Measurements from ENCODE around the gene UCK2. TPM values are rescaled to one million over a fixed set of nuclear protein-coding genes. Genes with fewer than 3 reads are reported as not detected.
A peak's percentile ranks its signal among the peaks of the same experiment; 100 is the strongest.
"Not testable (repeated sequence)": the region's sequence is repeated elsewhere in the genome, so short reads cannot be mapped to it uniquely, and the experiment has no call there.

Gene UCK2
- total RNA-seq: 10 to 100 TPM in 1 of 2 donors, 1 to 10 TPM in 1; 8.6 to 19.8 TPM
- polyA plus RNA-seq (ENCODE audit: insufficient read length in 6 of 6): 10 to 100 TPM; 18.0 to 25.7 (median 22.2) TPM
- long read RNA-seq, donor 1, full-length matches to known transcripts: 7 of 7 reads
- long read RNA-seq, donor 1, partial matches to known transcripts: 0 of 7 reads
- long read RNA-seq, donor 1, other reads (novel, unspliced or antisense): 0 of 7 reads
- long read RNA-seq, donor 2, full-length matches to known transcripts: 17 of 17 reads
- long read RNA-seq, donor 2, partial matches to known transcripts: 0 of 17 reads
- long read RNA-seq, donor 2, other reads (novel, unspliced or antisense): 0 of 17 reads
- long read RNA-seq, donor 3, transcript UCK2-201 (7 exons, 1,375 nt): major isoform, 14 of 14 reads
- long read RNA-seq, donor 3, partial matches to known transcripts: 0 of 14 reads
- long read RNA-seq, donor 3, other reads (novel, unspliced or antisense): 0 of 14 reads
- long read RNA-seq, donor 4, partial matches to known transcripts: 0 of 5 reads
- long read RNA-seq, donor 4, other reads (novel, unspliced or antisense): 1 of 5 reads
- long read RNA-seq, donor 5, full-length matches to known transcripts: 5 of 5 reads
- long read RNA-seq, donor 5, partial matches to known transcripts: 0 of 5 reads
- long read RNA-seq, donor 5, other reads (novel, unspliced or antisense): 0 of 5 reads
- long read RNA-seq, donor 6, full-length matches to known transcripts: 8 of 8 reads
- long read RNA-seq, donor 6, partial matches to known transcripts: 0 of 8 reads
- long read RNA-seq, donor 6, other reads (novel, unspliced or antisense): 0 of 8 reads
- long read RNA-seq, donor 7, full-length matches to known transcripts: 10 of 10 reads
- long read RNA-seq, donor 7, partial matches to known transcripts: 0 of 10 reads
- long read RNA-seq, donor 7, other reads (novel, unspliced or antisense): 0 of 10 reads
- long read RNA-seq, donor 8, full-length matches to known transcripts: 10 of 10 reads
- long read RNA-seq, donor 8, partial matches to known transcripts: 0 of 10 reads
- long read RNA-seq, donor 8, other reads (novel, unspliced or antisense): 0 of 10 reads
- long read RNA-seq, donor 9: 0 reads
- long read RNA-seq, donor 10, transcript UCK2-201 (7 exons, 1,375 nt): major isoform, 9 of 10 reads
- long read RNA-seq, donor 10, partial matches to known transcripts: 1 of 10 reads
- long read RNA-seq, donor 10, other reads (novel, unspliced or antisense): 0 of 10 reads
- long read RNA-seq, donor 11, full-length matches to known transcripts: 15 of 15 reads
- long read RNA-seq, donor 11, partial matches to known transcripts: 0 of 15 reads
- long read RNA-seq, donor 11, other reads (novel, unspliced or antisense): 0 of 15 reads
- long read RNA-seq, donor 12, full-length matches to known transcripts: 3 of 3 reads
- long read RNA-seq, donor 12, partial matches to known transcripts: 0 of 3 reads
- long read RNA-seq, donor 12, other reads (novel, unspliced or antisense): 0 of 3 reads

GRCh38 chr1:165827268-165828102, at the start of gene UCK2:
TSS of gene UCK2 (plus strand) at chr1:165827614. CDS start at chr1:165827834, 220 bp downstream.
- TF ChIP-seq CTCF (IDR thresholded peaks at IDR 0.05): peak in 1 of 2 donors; percentile 22
- Histone ChIP-seq H3K4me3 (peak within 1 kb of the TSS; percentile 76 to 85), H3K9me3 (no peaks in the 10 kb centered on the region), H3K4me1 (peaks cover 4 to 16% of the 10 kb centered on the region in 2 donors), H3K27ac (peak within 1 kb of the TSS; percentile 57 to 80), H3K27me3 (peaks cover 0 to 17% of the 10 kb centered on the region in 2 donors), H3K36me3 (no peaks in the 10 kb centered on the region)
- DNase-seq: peak; percentile 80 to 93 (median 82)
- intact Hi-C loops (cut with DNase I): loop anchor here in 1 of 2 donors (10.0 kb wide), 1 partner anchor 77 kb away; no protein-coding TSS in a partner anchor
- peak; percentile 93 for ATAC-seq

GRCh38 chr1:165778197-165778596, 49.2 kb upstream of the UCK2 start:
- H3K9me3 ChIP-seq; H3K4me1 ChIP-seq; DNase-seq; H3K27ac ChIP-seq; ATAC-seq; intact Hi-C loops (cut with DNase I); H3K4me3 ChIP-seq; H3K27me3 ChIP-seq: not testable (repeated sequence)
- H3K36me3 ChIP-seq: peaks cover 0 to 14% of the 10 kb centered on the region in 2 donors

GRCh38 chr1:165783519-165783918, 43.9 kb upstream of the UCK2 start:
- H3K9me3 ChIP-seq; DNase-seq; H3K27ac ChIP-seq; H3K4me1 ChIP-seq; H3K4me3 ChIP-seq; H3K36me3 ChIP-seq; intact Hi-C loops (cut with DNase I); ATAC-seq; H3K27me3 ChIP-seq: not testable (repeated sequence)

GRCh38 chr1:165787741-165788140, 39.7 kb upstream of the UCK2 start:
- no peaks in the 10 kb centered on the region for H3K4me1 ChIP-seq
- no peak overlapping the region for H3K27ac ChIP-seq
- no peak for TF ChIP-seq CTCF (IDR thresholded peaks at IDR 0.05)
- no peaks in the 10 kb centered on the region for H3K27me3 ChIP-seq
- H3K9me3 ChIP-seq: peaks cover 0 to 7% of the 10 kb centered on the region in 2 donors
- no peak for ATAC-seq
- H3K4me3 ChIP-seq: no peak overlapping the region
- no peaks in the 10 kb centered on the region for H3K36me3 ChIP-seq
- intact Hi-C loops (cut with DNase I): no loop called here
- DNase-seq: no peak

- Histone ChIP-seq H3K27me3 (no peaks in the 10 kb centered on the region), H3K9me3 (no peaks in the 10 kb centered on the region), H3K4me3 (no peak overlapping the region), H3K27ac (no peak overlapping the region), H3K4me1 (no peaks in the 10 kb centered on the region), H3K36me3 (no peaks in the 10 kb centered on the region)
- DNase-seq (no peak), ATAC-seq (no peak)
- intact Hi-C loops (cut with DNase I): no loop called here
- TF ChIP-seq CTCF (IDR thresholded peaks at IDR 0.05): no peak
These were observed 33.5 kb upstream of the UCK2 start for GRCh38 chr1:165793951-165794350.

Measured in left lung (tissue), 14 donors.